ENCODE data around the gene PRR23E. TPM values are rescaled to one million over a fixed set of nuclear protein-coding genes. Genes with fewer than 3 reads are reported as not detected.

The PRR23E gene
- total RNA-seq, 1 donor from 2014 or later: not detected

GRCh38 chr3:127247292-127247691 lies 54.4 kb downstream of the PRR23E start:
- Histone ChIP-seq H3K27ac (ENCODE audit: low read depth, low read length) (no peak overlapping the region), H3K27me3 (ENCODE audit: insufficient read depth, low read length) (no peaks in the 10 kb centered on the region), H3K36me3 (ENCODE audit: insufficient read depth, low read length) (no peaks in the 10 kb centered on the region), H3K4me3 (ENCODE audit: insufficient read depth, low read depth, low read length) (no peak overlapping the region), H3K9me3 (ENCODE audit: insufficient read depth, low read depth, low read length) (peaks cover 2% of the 10 kb centered on the region), H4K20me1 (ENCODE audit: insufficient read depth, low read length) (no peaks in the 10 kb centered on the region), H3K9ac (ENCODE audit: low read length) (no peak overlapping the region), H2AFZ (ENCODE audit: low read depth, low read length) (no peak overlapping the region), H3K4me1 (ENCODE audit: insufficient read depth, low read length) (no peaks in the 10 kb centered on the region), H3K79me2 (ENCODE audit: insufficient read depth, low read length) (no peaks in the 10 kb centered on the region), H3K4me2 (ENCODE audit: low read length) (no peak overlapping the region)
- H3K36me3 Mint-ChIP-seq (ENCODE audit: low read depth, unreplicated experiment): no peaks in the 10 kb centered on the region
- peaks cover 26% of the 10 kb centered on the region for H3K27me3 Mint-ChIP-seq (ENCODE audit: low read depth, unreplicated experiment)
- no peak overlapping the region for H3K27ac Mint-ChIP-seq (ENCODE audit: unreplicated experiment)
- peaks cover 18% of the 10 kb centered on the region for H3K9me3 Mint-ChIP-seq (ENCODE audit: unreplicated experiment)
- no peaks in the 10 kb centered on the region for H3K4me1 Mint-ChIP-seq (ENCODE audit: low read depth, unreplicated experiment)
- no peak for DNase-seq (ENCODE audit: low read depth)
- FAIRE-seq: no peak
- TF ChIP-seq EZH2 (IDR thresholded peaks at IDR 0.05; ENCODE audit: insufficient read depth, low read length): no peak
- no peak for TF ChIP-seq CTCF (IDR thresholded peaks at IDR 0.05; ENCODE audit: insufficient read depth, low read depth, low read length)
- no peak overlapping the region for H3K4me3 Mint-ChIP-seq (ENCODE audit: unreplicated experiment)

Other genes starting within 250 kb of the PRR23E start
- gene PLXNA1, start 210.0 kb upstream of the PRR23E start, total RNA-seq: 63.3 and 64.3 TPM in 2 replicates
- not detected in 2 replicates for gene PRR20G, start 94.9 kb downstream of the PRR23E start, total RNA-seq

Measured in astrocyte (in vitro differentiated cells and primary cell).